ENCODE data around the gene KCNJ8. TPM values are rescaled to one million over a fixed set of nuclear protein-coding genes. Genes with fewer than 3 reads are reported as not detected.

Gene KCNJ8
- total and polyA plus RNA-seq, 4 donors: 10.9 to 44.2 (median 27.2) TPM

- Histone ChIP-seq H3K4me3 (ENCODE audit: low read depth in 1 of 3, low read length in 3 of 3) (no peak overlapping the region), H3K4me1 (ENCODE audit: control insufficient read depth in 4 of 4, insufficient read depth in 4 of 4, low read length in 3 of 4) (peaks cover 1 to 59% (median 40%) of the 10 kb centered on the region in 4 donors), H3K36me3 (ENCODE audit: control insufficient read depth in 4 of 4, insufficient read depth in 3 of 4, low read depth in 1 of 4, low read length in 3 of 4) (peaks cover 0 to 10% (median 3%) of the 10 kb centered on the region in 4 donors), H3K9me3 (ENCODE audit: control insufficient read depth in 4 of 4, low read length in 3 of 4) (no peaks in the 10 kb centered on the region), H3K27me3 (ENCODE audit: control insufficient read depth in 4 of 4, insufficient read depth in 4 of 4, low read length in 3 of 4) (no peaks in the 10 kb centered on the region), H3K27ac (ENCODE audit: low read depth in 1 of 2, low read length in 2 of 2) (peak overlapping the region; percentile 10 to 48), H3K9ac (ENCODE audit: low read depth in 1 of 2, low read length in 2 of 2) (no peak overlapping the region)
- 39% methylated on average over 3 of the region's 3 CpGs for WGBS
- DNase-seq (ENCODE audit: low spot score): no peak
- no peak for TF ChIP-seq YY1 (IDR thresholded peaks at IDR 0.05)
- peak in 1 of 2 donors; percentile 8 for TF ChIP-seq RXRA (IDR thresholded peaks at IDR 0.05)
- TF ChIP-seq JUND (IDR thresholded peaks at IDR 0.05): peak in 1 of 2 donors; percentile 4
Measured at GRCh38 chr12:21814814-21815213, 40.3 kb upstream of the KCNJ8 start.

- TF ChIP-seq CTCF (IDR thresholded peaks at IDR 0.05; ENCODE audit: low read depth, low read length, missing input control) (no peak), TAF1 (conservative IDR thresholded peaks at IDR 0.05) (no peak), NR2F2 (IDR thresholded peaks at IDR 0.05) (no peak), ATF3 (IDR thresholded peaks at IDR 0.05) (no peak), JUND (IDR thresholded peaks at IDR 0.05) (peak in 1 of 2 donors; percentile 47), SP1 (IDR thresholded peaks at IDR 0.05) (peak; percentile 60), HNF4G (IDR thresholded peaks at IDR 0.05) (peak; percentile 46), HNF4A (conservative IDR thresholded peaks at IDR 0.05) (peak; percentile 93 to 94), YY1 (IDR thresholded peaks at IDR 0.05) (peak; percentile 45), RXRA (IDR thresholded peaks at IDR 0.05) (peak; percentile 57 to 69), FOXA2 (IDR thresholded peaks at IDR 0.05) (peak; percentile 89), GABPA (IDR thresholded peaks at IDR 0.05 in 1 of 2, conservative IDR thresholded peaks at IDR 0.05 in 1 of 2) (no peak), RAD21 (IDR thresholded peaks at IDR 0.05) (peak; percentile 33 to 48), EGR1 (IDR thresholded peaks at IDR 0.05; ENCODE audit: low read depth in 2 of 2) (peak in 1 of 2 donors; percentile 22), REST (IDR thresholded peaks at IDR 0.05) (peak; percentile 7), FOXA1 (IDR thresholded peaks at IDR 0.05) (peak; percentile 72)
- TF ChIP-seq, protein P1, sequence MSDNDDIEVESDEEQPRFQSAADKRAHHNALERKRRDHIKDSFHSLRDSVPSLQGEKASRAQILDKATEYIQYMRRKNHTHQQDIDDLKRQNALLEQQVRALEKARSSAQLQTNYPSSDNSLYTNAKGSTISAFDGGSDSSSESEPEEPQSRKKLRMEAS (IDR thresholded peaks at IDR 0.05): peak; percentile 58
- TF ChIP-seq, protein P2, sequence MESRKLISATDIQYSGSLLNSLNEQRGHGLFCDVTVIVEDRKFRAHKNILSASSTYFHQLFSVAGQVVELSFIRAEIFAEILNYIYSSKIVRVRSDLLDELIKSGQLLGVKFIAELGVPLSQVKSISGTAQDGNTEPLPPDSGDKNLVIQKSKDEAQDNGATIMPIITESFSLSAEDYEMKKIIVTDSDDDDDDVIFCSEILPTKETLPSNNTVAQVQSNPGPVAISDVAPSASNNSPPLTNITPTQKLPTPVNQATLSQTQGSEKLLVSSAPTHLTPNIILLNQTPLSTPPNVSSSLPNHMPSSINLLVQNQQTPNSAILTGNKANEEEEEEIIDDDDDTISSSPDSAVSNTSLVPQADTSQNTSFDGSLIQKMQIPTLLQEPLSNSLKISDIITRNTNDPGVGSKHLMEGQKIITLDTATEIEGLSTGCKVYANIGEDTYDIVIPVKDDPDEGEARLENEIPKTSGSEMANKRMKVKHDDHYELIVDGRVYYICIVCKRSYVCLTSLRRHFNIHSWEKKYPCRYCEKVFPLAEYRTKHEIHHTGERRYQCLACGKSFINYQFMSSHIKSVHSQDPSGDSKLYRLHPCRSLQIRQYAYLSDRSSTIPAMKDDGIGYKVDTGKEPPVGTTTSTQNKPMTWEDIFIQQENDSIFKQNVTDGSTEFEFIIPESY (IDR thresholded peaks at IDR 0.05): peak; percentile 63
- H3K9me3 ChIP-seq (ENCODE audit: control insufficient read depth in 4 of 4, low read length in 3 of 4): no peaks in the 10 kb centered on the region
- peak overlapping the region; percentile 51 to 61 for H3K27ac ChIP-seq (ENCODE audit: low read depth in 1 of 2, low read length in 2 of 2)
- H3K4me3 ChIP-seq (ENCODE audit: low read depth in 1 of 3, low read length in 3 of 3): no peak overlapping the region
- H3K9ac ChIP-seq (ENCODE audit: low read depth in 1 of 2, low read length in 2 of 2): no peak overlapping the region
- no peaks in the 10 kb centered on the region for H3K27me3 ChIP-seq (ENCODE audit: control insufficient read depth in 4 of 4, insufficient read depth in 4 of 4, low read length in 3 of 4)
- 45% methylated on average over 2 of the region's 2 CpGs for WGBS
- DNase-seq (ENCODE audit: low spot score): no peak
- peaks cover 0 to 13% (median 3%) of the 10 kb centered on the region in 4 donors for H3K36me3 ChIP-seq (ENCODE audit: control insufficient read depth in 4 of 4, insufficient read depth in 3 of 4, low read depth in 1 of 4, low read length in 3 of 4)
- peaks cover 1 to 55% (median 35%) of the 10 kb centered on the region in 4 donors for H3K4me1 ChIP-seq (ENCODE audit: control insufficient read depth in 4 of 4, insufficient read depth in 4 of 4, low read length in 3 of 4)
Measured at GRCh38 chr12:21814327-21814726, 39.8 kb upstream of the KCNJ8 start.
